ENCODE measurements around the gene TRMT6.

The TRMT6 gene

GRCh38 chr20:5950271-5951031 is at the start of gene TRMT6, which contains the start of gene MCM8:
TSS of gene TRMT6 (minus strand) at chr20:5950533. CDS start at chr20:5950405, 128 bp downstream.
TSS of gene MCM8 (plus strand) at chr20:5950652. CDS start at chr20:5952016, 1,364 bp downstream.
- peak; percentile 99 for DNase-seq

GRCh38 chr20:5999783-6000182 is 49.5 kb upstream of the TRMT6 start:
- DNase-seq, result no peak

- DNase-seq, result no peak
Observed at GRCh38 chr20:5996765-5997164, 46.4 kb upstream of the TRMT6 start.

GRCh38 chr20:5991623-5992441 is 41.5 kb upstream of the TRMT6 start:
- no peak for DNase-seq

GRCh38 chr20:5990946-5991345 is 40.6 kb upstream of the TRMT6 start:
- DNase-seq, result no peak

GRCh38 chr20:5989539-5989938 is 39.2 kb upstream of the TRMT6 start:
- DNase-seq, result no peak

- no peak for DNase-seq
Observed at GRCh38 chr20:5987383-5987782, 37.0 kb upstream of the TRMT6 start.

- DNase-seq, result no peak
Observed at GRCh38 chr20:5980720-5981538, 30.6 kb upstream of the TRMT6 start.

- no peak for DNase-seq
Observed at GRCh38 chr20:5979801-5980200, 29.5 kb upstream of the TRMT6 start.

GRCh38 chr20:5977975-5978374 is 27.6 kb upstream of the TRMT6 start:
- no peak for DNase-seq

GRCh38 chr20:5977223-5977622 is 26.9 kb upstream of the TRMT6 start:
- DNase-seq, result no peak

- DNase-seq, result no peak
Observed at GRCh38 chr20:5975778-5976177, 25.4 kb upstream of the TRMT6 start.

- no peak for DNase-seq
Observed at GRCh38 chr20:5974531-5974930, 24.2 kb upstream of the TRMT6 start.

- DNase-seq, result peak; percentile 32
Observed at GRCh38 chr20:5973971-5974370, 23.6 kb upstream of the TRMT6 start.

- no peak for DNase-seq
Observed at GRCh38 chr20:5973172-5973571, 22.8 kb upstream of the TRMT6 start.

- no peak for DNase-seq
Observed at GRCh38 chr20:5971203-5971602, 20.9 kb upstream of the TRMT6 start.

GRCh38 chr20:5970381-5970780 is 20.0 kb upstream of the TRMT6 start:
- DNase-seq, result no peak

GRCh38 chr20:5969940-5970339 is 19.6 kb upstream of the TRMT6 start:
- no peak for DNase-seq

GRCh38 chr20:5969348-5969935 is 19.1 kb upstream of the TRMT6 start:
- DNase-seq, result no peak

GRCh38 chr20:5968462-5968861 is 18.1 kb upstream of the TRMT6 start:
- DNase-seq, result no peak

GRCh38 chr20:5967469-5967868 is 17.1 kb upstream of the TRMT6 start:
- DNase-seq, result no peak

- no peak for DNase-seq
Observed at GRCh38 chr20:5949943-5950270, 426 bp downstream of the TRMT6 start.

GRCh38 chr20:5947276-5947675 is 3.1 kb downstream of the TRMT6 start:
- peak; percentile 96 for DNase-seq
